GM23338 (cell line): ENCODE data around the gene PRMT9. TPM values are rescaled to one million over a fixed set of nuclear protein-coding genes. Genes with fewer than 3 reads are reported as not detected.

Source experiments
- STAT1 ChIP-seq: IDR thresholded peaks from one replicate; pipeline ENCODE4 v1.6.1; 2016; ENCODE audit warnings: antibody characterized with exemption; ENCODE audit not compliant: unreplicated experiment
- ZNF114 ChIP-seq: fragments of 250-450 bp; sonication (Bioruptor Pico); IDR thresholded peaks from 2 replicates; pipeline ENCODE4 v1.5.0; 2020; ENCODE audit warnings: mild to moderate bottlenecking, moderate library complexity
- polyA plus RNA-seq: library from polyadenylated mRNA; unstranded; fragments of >200 nt; fragmentation: Nextera tagmentation; extraction: Ambion mirVana; gene quantifications from 2 replicates; pipeline ENCODE4 v1.2.1, GENCODE V29; 2016
- total RNA-seq: library from RNA; depleted of rRNA; stranded (reverse); fragments of >200 nt; shearing (Covaris generic); gene quantifications from 2 replicates; pipeline ENCODE4 v1.2.3, GENCODE V29; 2014
- TF ChIP-seq, protein P1 (sequence below): IDR thresholded peaks from one replicate; pipeline ENCODE4 v1.6.1; 2018; ENCODE audit warnings: antibody characterized with exemption; ENCODE audit not compliant: unreplicated experiment
- TF ChIP-seq, protein P2 (sequence below): fragments of 250-450 bp; sonication (Bioruptor Pico); IDR thresholded peaks from 2 replicates; pipeline ENCODE4 v1.5.0; 2020; ENCODE audit warnings: mild to moderate bottlenecking, moderate library complexity
- TF ChIP-seq, protein P3 (sequence below), 2 experiments: fragments of 200-600 bp in 1 of 2; sonication (generic) in 1 of 2; conservative IDR thresholded peaks; 2 replicates each; pipeline versions ENCODE4 v1.5.1 to v1.6.1; 2016 to 2017; ENCODE audit warnings: antibody characterized with exemption in 2 of 2, low read depth in 2 of 2, mild to moderate bottlenecking in 2 of 2, moderate library complexity in 1 of 2

Gene PRMT9
- total and polyA plus RNA-seq, 2 experiments from 2014 or later, result 7.6 to 11.2 TPM

DNA sequence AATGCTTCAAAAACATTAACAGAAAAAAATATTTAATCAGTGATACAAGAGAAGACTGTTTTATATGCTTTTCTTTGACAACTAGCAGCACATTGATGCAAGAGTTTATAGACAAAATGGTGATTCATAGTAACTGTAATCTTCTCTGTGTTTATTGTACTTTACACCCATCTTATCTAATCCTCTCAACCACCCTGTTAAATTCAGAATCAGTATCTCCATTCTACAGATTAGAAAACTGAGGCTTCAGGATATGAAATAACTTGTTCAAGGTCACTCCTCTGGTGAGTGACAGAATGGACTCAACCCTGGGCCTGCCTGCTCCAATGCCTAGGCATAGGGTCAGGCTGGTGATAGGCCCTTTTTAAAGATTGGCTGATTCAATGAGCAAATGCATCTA is 92.9 kb downstream of the PRMT9 start (continued):
- TF ChIP-seq, protein P1, sequence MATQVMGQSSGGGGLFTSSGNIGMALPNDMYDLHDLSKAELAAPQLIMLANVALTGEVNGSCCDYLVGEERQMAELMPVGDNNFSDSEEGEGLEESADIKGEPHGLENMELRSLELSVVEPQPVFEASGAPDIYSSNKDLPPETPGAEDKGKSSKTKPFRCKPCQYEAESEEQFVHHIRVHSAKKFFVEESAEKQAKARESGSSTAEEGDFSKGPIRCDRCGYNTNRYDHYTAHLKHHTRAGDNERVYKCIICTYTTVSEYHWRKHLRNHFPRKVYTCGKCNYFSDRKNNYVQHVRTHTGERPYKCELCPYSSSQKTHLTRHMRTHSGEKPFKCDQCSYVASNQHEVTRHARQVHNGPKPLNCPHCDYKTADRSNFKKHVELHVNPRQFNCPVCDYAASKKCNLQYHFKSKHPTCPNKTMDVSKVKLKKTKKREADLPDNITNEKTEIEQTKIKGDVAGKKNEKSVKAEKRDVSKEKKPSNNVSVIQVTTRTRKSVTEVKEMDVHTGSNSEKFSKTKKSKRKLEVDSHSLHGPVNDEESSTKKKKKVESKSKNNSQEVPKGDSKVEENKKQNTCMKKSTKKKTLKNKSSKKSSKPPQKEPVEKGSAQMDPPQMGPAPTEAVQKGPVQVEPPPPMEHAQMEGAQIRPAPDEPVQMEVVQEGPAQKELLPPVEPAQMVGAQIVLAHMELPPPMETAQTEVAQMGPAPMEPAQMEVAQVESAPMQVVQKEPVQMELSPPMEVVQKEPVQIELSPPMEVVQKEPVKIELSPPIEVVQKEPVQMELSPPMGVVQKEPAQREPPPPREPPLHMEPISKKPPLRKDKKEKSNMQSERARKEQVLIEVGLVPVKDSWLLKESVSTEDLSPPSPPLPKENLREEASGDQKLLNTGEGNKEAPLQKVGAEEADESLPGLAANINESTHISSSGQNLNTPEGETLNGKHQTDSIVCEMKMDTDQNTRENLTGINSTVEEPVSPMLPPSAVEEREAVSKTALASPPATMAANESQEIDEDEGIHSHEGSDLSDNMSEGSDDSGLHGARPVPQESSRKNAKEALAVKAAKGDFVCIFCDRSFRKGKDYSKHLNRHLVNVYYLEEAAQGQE, result no peak
- TF ChIP-seq, protein P2, sequence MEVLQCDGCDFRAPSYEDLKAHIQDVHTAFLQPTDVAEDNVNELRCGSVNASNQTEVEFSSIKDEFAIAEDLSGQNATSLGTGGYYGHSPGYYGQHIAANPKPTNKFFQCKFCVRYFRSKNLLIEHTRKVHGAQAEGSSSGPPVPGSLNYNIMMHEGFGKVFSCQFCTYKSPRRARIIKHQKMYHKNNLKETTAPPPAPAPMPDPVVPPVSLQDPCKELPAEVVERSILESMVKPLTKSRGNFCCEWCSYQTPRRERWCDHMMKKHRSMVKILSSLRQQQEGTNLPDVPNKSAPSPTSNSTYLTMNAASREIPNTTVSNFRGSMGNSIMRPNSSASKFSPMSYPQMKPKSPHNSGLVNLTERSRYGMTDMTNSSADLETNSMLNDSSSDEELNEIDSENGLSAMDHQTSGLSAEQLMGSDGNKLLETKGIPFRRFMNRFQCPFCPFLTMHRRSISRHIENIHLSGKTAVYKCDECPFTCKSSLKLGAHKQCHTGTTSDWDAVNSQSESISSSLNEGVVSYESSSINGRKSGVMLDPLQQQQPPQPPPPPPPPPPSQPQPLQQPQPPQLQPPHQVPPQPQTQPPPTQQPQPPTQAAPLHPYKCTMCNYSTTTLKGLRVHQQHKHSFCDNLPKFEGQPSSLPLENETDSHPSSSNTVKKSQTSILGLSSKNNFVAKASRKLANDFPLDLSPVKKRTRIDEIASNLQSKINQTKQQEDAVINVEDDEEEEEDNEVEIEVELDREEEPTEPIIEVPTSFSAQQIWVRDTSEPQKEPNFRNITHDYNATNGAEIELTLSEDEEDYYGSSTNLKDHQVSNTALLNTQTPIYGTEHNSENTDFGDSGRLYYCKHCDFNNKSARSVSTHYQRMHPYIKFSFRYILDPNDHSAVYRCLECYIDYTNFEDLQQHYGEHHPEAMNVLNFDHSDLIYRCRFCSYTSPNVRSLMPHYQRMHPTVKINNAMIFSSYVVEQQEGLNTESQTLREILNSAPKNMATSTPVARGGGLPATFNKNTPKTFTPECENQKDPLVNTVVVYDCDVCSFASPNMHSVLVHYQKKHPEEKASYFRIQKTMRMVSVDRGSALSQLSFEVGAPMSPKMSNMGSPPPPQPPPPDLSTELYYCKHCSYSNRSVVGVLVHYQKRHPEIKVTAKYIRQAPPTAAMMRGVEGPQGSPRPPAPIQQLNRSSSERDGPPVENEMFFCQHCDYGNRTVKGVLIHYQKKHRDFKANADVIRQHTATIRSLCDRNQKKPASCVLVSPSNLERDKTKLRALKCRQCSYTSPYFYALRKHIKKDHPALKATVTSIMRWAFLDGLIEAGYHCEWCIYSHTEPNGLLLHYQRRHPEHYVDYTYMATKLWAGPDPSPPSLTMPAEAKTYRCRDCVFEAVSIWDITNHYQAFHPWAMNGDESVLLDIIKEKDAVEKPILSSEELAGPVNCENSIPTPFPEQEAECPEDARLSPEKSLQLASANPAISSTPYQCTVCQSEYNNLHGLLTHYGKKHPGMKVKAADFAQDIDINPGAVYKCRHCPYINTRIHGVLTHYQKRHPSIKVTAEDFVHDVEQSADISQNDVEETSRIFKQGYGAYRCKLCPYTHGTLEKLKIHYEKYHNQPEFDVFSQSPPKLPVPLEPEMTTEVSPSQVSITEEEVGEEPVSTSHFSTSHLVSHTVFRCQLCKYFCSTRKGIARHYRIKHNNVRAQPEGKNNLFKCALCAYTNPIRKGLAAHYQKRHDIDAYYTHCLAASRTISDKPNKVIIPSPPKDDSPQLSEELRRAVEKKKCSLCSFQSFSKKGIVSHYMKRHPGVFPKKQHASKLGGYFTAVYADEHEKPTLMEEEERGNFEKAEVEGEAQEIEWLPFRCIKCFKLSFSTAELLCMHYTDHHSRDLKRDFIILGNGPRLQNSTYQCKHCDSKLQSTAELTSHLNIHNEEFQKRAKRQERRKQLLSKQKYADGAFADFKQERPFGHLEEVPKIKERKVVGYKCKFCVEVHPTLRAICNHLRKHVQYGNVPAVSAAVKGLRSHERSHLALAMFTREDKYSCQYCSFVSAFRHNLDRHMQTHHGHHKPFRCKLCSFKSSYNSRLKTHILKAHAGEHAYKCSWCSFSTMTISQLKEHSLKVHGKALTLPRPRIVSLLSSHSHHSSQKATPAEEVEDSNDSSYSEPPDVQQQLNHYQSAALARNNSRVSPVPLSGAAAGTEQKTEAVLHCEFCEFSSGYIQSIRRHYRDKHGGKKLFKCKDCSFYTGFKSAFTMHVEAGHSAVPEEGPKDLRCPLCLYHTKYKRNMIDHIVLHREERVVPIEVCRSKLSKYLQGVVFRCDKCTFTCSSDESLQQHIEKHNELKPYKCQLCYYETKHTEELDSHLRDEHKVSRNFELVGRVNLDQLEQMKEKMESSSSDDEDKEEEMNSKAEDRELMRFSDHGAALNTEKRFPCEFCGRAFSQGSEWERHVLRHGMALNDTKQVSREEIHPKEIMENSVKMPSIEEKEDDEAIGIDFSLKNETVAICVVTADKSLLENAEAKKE, result no peak
- TF ChIP-seq, protein P3, sequence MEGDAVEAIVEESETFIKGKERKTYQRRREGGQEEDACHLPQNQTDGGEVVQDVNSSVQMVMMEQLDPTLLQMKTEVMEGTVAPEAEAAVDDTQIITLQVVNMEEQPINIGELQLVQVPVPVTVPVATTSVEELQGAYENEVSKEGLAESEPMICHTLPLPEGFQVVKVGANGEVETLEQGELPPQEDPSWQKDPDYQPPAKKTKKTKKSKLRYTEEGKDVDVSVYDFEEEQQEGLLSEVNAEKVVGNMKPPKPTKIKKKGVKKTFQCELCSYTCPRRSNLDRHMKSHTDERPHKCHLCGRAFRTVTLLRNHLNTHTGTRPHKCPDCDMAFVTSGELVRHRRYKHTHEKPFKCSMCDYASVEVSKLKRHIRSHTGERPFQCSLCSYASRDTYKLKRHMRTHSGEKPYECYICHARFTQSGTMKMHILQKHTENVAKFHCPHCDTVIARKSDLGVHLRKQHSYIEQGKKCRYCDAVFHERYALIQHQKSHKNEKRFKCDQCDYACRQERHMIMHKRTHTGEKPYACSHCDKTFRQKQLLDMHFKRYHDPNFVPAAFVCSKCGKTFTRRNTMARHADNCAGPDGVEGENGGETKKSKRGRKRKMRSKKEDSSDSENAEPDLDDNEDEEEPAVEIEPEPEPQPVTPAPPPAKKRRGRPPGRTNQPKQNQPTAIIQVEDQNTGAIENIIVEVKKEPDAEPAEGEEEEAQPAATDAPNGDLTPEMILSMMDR (conservative IDR thresholded peaks at IDR 0.05; ENCODE audit: low read depth in 2 of 2), result no peak
- no peak for TF ChIP-seq ZNF114
- no peak for TF ChIP-seq STAT1
